MCF 10A (cell line): ENCODE data around the gene TTC7B. TPM values are rescaled to one million over a fixed set of nuclear protein-coding genes. Genes with fewer than 3 reads are reported as not detected.

ENCODE experiments used
- BruUV-seq: library from RNA; stranded (reverse); fragments of 400-500 nt; replicated peaks from 2 replicates; lab custom pipeline; 2021; lab: Mats Ljungman, UMichigan
- CTCF ChIA-PET: fragments of 300-600 bp; sonication (Branson Sonifier 250); formaldehyde crosslinking; extraction: SDS; loops from one replicate; lab custom pipeline; 2021; ENCODE audit warnings: antibody characterized with exemption, inconsistent platforms; lab: Yijun Ruan, JAX
- POLR2A ChIA-PET: fragments of 300-600, 350-650 bp; sonication (Branson Sonifier 250); formaldehyde crosslinking; extraction: SDS; loops from one replicate; lab custom pipeline; 2020; ENCODE audit warnings: antibody characterized with exemption, inconsistent platforms; lab: Yijun Ruan, JAX
- DNase-seq: peaks from one replicate; pipeline ENCODE4 v3.0.0-alpha.2; 2018; ENCODE audit not compliant: unreplicated experiment
- H3K27ac Mint-ChIP-seq: one replicate; pipeline ENCODE4 v1.8.0; 2022; ENCODE audit warnings: mild to moderate bottlenecking, low read depth, mixed read lengths; ENCODE audit not compliant: unreplicated experiment
- H3K27me3 Mint-ChIP-seq: one replicate; pipeline ENCODE4 v1.8.0; 2022; ENCODE audit warnings: mixed read lengths; ENCODE audit not compliant: insufficient read depth, unreplicated experiment
- H3K36me3 Mint-ChIP-seq: one replicate; pipeline ENCODE4 v1.8.0; 2022; ENCODE audit warnings: mild to moderate bottlenecking, moderate library complexity, mixed read lengths; ENCODE audit not compliant: insufficient read depth, unreplicated experiment
- H3K4me1 Mint-ChIP-seq: one replicate; pipeline ENCODE4 v1.8.0; 2022; ENCODE audit warnings: mixed read lengths; ENCODE audit not compliant: insufficient read depth, unreplicated experiment
- H3K4me3 Mint-ChIP-seq: one replicate; pipeline ENCODE4 v1.8.0; 2022; ENCODE audit warnings: mild to moderate bottlenecking, moderate library complexity, mixed read lengths; ENCODE audit not compliant: unreplicated experiment
- H3K9me3 Mint-ChIP-seq: one replicate; pipeline ENCODE4 v1.8.0; 2022; ENCODE audit warnings: mixed read lengths; ENCODE audit not compliant: unreplicated experiment
- intact Hi-C: fragments of 100-400 bp; cut with micrococcal nuclease; formaldehyde crosslinking; loops from 2 replicates; pipeline ENCODE4 v1.14.1; 2022
- total RNA-seq: library from RNA; stranded (reverse); gene quantifications from 2 replicates; pipeline ENCODE4 v1.2.3, GENCODE V29; 2022
- TF ChIP-seq, protein P1 (sequence below): fragments of 200-600 bp; IDR thresholded peaks from one replicate; pipeline ENCODE4 v1.8.0; 2022; ENCODE audit warnings: antibody characterized with exemption, mild to moderate bottlenecking; ENCODE audit not compliant: unreplicated experiment

The TTC7B gene
- total RNA-seq, 1 experiment from 2014 or later, result 31.1 TPM

DNA sequence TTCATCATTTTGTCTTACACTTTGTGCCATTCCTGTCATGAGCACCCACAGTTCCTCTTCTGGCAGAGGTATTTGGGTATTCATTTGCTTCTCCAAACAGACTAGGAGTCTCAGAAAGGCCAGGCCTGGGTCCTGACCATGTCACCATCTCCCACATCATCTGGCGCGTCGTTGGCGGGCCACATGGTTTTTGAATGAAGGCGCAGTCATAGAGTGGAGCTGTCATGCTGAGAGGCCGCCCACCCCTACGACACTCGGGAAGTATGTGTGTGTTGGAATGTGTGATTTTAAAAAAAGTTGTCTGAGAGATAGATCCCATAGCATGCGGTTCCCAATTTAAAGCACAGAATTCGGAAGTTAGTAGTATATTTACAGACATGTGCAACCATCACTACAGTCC, 15.6 kb upstream of the TTC7B start:
- intact Hi-C loops, result no loop called here
- BruUV-seq, result no TSS peak
- no peak overlapping the region for H3K4me3 Mint-ChIP-seq
- no peaks in the 10 kb centered on the region for H3K36me3 Mint-ChIP-seq
- H3K4me1 Mint-ChIP-seq, result no peaks in the 10 kb centered on the region
- no peak for DNase-seq
- TF ChIP-seq, protein P1, sequence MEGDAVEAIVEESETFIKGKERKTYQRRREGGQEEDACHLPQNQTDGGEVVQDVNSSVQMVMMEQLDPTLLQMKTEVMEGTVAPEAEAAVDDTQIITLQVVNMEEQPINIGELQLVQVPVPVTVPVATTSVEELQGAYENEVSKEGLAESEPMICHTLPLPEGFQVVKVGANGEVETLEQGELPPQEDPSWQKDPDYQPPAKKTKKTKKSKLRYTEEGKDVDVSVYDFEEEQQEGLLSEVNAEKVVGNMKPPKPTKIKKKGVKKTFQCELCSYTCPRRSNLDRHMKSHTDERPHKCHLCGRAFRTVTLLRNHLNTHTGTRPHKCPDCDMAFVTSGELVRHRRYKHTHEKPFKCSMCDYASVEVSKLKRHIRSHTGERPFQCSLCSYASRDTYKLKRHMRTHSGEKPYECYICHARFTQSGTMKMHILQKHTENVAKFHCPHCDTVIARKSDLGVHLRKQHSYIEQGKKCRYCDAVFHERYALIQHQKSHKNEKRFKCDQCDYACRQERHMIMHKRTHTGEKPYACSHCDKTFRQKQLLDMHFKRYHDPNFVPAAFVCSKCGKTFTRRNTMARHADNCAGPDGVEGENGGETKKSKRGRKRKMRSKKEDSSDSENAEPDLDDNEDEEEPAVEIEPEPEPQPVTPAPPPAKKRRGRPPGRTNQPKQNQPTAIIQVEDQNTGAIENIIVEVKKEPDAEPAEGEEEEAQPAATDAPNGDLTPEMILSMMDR, result no peak
- H3K27me3 Mint-ChIP-seq, result no peaks in the 10 kb centered on the region
- POLR2A ChIA-PET, result interaction anchor here (1.1 kb wide), 1 partner anchor 10 kb away, joined by 3 read pairs; no protein-coding TSS in a partner anchor
- no peaks in the 10 kb centered on the region for H3K9me3 Mint-ChIP-seq
- CTCF ChIA-PET, result interaction anchor here (0.7 kb wide), 1 partner anchor 31 kb away, joined by 3 read pairs; no protein-coding TSS in a partner anchor
- no peak overlapping the region for H3K27ac Mint-ChIP-seq

DNA sequence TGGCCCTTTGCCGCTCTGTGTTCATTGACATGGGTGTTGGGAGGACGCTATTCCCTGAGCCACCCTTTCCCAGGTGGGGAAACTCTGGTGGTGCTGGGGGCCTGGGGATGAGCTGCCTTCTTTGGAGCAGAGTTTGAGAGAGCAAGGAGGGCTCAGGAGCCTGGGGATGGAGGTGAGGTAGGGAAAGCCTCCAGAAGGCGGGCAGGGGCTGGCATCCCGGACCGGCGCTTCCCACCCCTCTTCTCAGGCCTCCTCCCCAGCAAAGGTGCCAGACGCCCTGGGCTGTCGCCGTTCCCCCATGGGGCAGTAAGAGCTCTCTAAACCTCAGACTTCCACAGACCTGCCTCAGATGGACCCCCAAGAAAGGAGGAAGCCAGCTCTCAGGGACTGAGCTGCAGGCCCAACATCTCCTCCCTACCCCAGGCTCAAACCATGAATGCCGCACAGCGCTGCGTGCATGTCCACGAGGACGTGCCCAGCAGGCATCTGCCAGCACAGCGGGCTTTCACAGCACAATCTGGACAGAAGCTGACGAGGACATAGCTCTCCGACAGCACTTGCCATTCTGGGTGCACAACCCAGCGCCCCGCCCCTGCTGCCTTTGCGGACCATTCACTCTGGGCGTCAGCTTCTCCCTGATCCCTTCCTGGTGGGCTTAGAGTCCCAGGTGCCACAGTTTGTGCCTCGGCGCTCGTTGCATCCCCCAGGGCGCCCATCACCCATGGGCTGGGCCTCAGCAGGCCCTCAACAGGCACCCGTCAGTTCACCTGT, 14.9 kb upstream of the TTC7B start:
- intact Hi-C loops, result no loop called here
- DNase-seq, result no peak
- no peak overlapping the region for H3K27ac Mint-ChIP-seq
- H3K36me3 Mint-ChIP-seq, result no peaks in the 10 kb centered on the region
- no TSS peak for BruUV-seq
- ChIA-PET POLR2A (interaction anchor here (1.1 kb wide), 1 partner anchor 10 kb away, joined by 3 read pairs; no protein-coding TSS in a partner anchor), CTCF (interaction anchor here (0.6 to 0.7 kb wide), 3 partner anchors 30 to 340 kb away, joined by 3 read pairs; no protein-coding TSS in a partner anchor)
- H3K9me3 Mint-ChIP-seq, result no peaks in the 10 kb centered on the region
- no peaks in the 10 kb centered on the region for H3K27me3 Mint-ChIP-seq
- H3K4me1 Mint-ChIP-seq, result no peaks in the 10 kb centered on the region
- no peak overlapping the region for H3K4me3 Mint-ChIP-seq
- TF ChIP-seq, protein P1, result no peak

DNA sequence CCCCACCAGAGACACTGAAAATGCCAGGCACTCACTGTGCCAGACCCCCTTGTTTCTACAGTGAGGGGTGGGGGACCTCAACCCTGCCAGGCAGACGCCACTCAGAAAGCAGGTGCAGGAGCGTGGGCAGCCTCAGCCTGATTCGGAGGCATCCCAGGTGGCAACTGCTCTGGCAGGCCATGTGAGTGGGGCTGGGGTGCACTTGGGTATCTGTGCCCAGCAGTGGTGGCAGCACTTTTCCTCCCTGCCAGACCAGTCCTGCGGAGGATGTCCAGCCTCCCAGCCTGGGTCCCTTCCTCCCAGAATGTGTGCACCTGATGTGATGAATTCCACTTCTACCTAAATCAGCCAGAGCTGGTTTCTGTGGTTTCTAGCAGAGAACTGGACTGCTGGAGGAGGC, 13.4 kb upstream of the TTC7B start:
- DNase-seq, result no peak
- BruUV-seq, result no TSS peak
- Mint-ChIP-seq H3K27ac (no peak overlapping the region), H3K27me3 (no peaks in the 10 kb centered on the region), H3K4me3 (no peak overlapping the region), H3K4me1 (no peaks in the 10 kb centered on the region), H3K36me3 (peaks cover 6% of the 10 kb centered on the region), H3K9me3 (no peaks in the 10 kb centered on the region)
- ChIA-PET POLR2A (no interaction called here), CTCF (no interaction called here)
- TF ChIP-seq, protein P1, result no peak
- intact Hi-C loops, result no loop called here

DNA sequence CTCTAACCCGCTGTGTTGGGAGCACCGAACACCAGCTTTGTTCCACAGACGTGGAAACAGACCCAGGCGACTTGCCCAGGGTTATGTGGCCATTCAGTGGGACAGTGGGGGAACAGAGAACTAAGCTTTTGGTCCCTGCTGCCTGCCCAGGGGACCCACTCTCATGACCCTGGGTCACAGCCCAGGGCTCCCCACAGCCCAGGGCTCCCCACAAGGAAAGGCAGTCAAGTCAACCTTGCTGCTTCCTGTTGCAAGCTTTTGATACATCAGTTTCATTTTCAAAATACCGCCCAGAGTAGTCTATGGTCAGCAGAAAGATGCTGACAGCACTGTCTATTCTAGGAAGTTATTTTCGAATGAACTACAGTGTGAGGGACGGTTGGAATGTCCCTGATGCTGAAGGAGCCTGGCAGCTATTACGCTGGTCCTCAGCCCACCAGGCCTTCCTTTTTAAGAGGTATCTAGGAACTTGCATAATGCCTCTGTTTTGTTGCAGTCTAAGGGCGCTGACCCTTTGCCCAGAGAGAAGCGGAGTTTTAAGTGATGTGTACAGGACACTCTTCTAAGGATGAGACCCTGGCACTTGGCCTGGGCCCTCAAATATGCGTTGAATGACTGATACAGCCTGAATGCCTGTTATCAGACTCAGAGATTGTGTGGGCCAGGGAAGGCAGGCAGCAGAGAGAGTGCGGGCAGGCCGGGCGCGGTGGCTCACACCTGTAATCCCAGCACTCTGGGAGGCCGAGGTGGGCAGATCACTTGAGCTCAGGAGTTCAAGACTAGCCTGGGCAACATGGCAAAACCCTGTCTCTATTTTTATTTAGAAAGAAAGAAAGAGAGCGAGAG, 12.6 kb upstream of the TTC7B start:
- H3K9me3 Mint-ChIP-seq, result peaks cover 4% of the 10 kb centered on the region
- CTCF ChIA-PET, result no interaction called here
- DNase-seq, result no peak
- TF ChIP-seq, protein P1, result no peak
- H3K27ac Mint-ChIP-seq, result no peak overlapping the region
- no peaks in the 10 kb centered on the region for H3K4me1 Mint-ChIP-seq
- no peaks in the 10 kb centered on the region for H3K27me3 Mint-ChIP-seq
- H3K4me3 Mint-ChIP-seq, result peak overlapping the region; percentile 68
- BruUV-seq, result TSS peak; percentile 79
- intact Hi-C loops, result no loop called here
- POLR2A ChIA-PET, result no interaction called here
- peaks cover 6% of the 10 kb centered on the region for H3K36me3 Mint-ChIP-seq
